HG03135 (cell line): ENCODE measurements around the gene CRIM1.

Source experiments
- ATAC-seq: cut with Tn5 transposase; IDR thresholded peaks from one replicate; pipeline ENCODE4 v1.9.1; 2021; ENCODE audit warnings: mild to moderate bottlenecking, moderate library complexity; ENCODE audit not compliant: unreplicated experiment

Gene CRIM1

GRCh38 chr2:36507408-36507812, 151.8 kb downstream of the CRIM1 start:
- peak; percentile 94 for ATAC-seq

GRCh38 chr2:36509075-36509474, 153.5 kb downstream of the CRIM1 start:
- ATAC-seq, result no peak

- no peak for ATAC-seq
Observed at GRCh38 chr2:36511858-36512603, 156.5 kb downstream of the CRIM1 start.

GRCh38 chr2:36512705-36513104, 157.1 kb downstream of the CRIM1 start:
- no peak for ATAC-seq

GRCh38 chr2:36513661-36514060, 158.1 kb downstream of the CRIM1 start:
- ATAC-seq, result no peak

- ATAC-seq, result no peak
Observed at GRCh38 chr2:36515538-36515937, 160.0 kb downstream of the CRIM1 start.

- ATAC-seq, result no peak
Observed at GRCh38 chr2:36516136-36516870, 160.7 kb downstream of the CRIM1 start.

- no peak for ATAC-seq
Observed at GRCh38 chr2:36520431-36520830, 164.9 kb downstream of the CRIM1 start.

- no peak for ATAC-seq
Observed at GRCh38 chr2:36523153-36523552, 167.6 kb downstream of the CRIM1 start.

- ATAC-seq, result no peak
Observed at GRCh38 chr2:36525245-36525644, 169.7 kb downstream of the CRIM1 start.

GRCh38 chr2:36526226-36526625, 170.6 kb downstream of the CRIM1 start:
- ATAC-seq, result no peak

- peak; percentile 74 for ATAC-seq
Observed at GRCh38 chr2:36528274-36528673, 172.7 kb downstream of the CRIM1 start.

GRCh38 chr2:36528766-36529392, 173.3 kb downstream of the CRIM1 start:
- ATAC-seq, result no peak

GRCh38 chr2:36530178-36530982, 174.8 kb downstream of the CRIM1 start:
- peak; percentile 67 for ATAC-seq

- no peak for ATAC-seq
Observed at GRCh38 chr2:36530983-36531354, 175.4 kb downstream of the CRIM1 start.

- ATAC-seq, result no peak
Observed at GRCh38 chr2:36534275-36534799, 178.8 kb downstream of the CRIM1 start.

- ATAC-seq, result no peak
Observed at GRCh38 chr2:36535099-36535498, 179.5 kb downstream of the CRIM1 start.

GRCh38 chr2:36536776-36537175, 181.2 kb downstream of the CRIM1 start:
- ATAC-seq, result no peak

- ATAC-seq, result no peak
Observed at GRCh38 chr2:36538335-36538734, 182.8 kb downstream of the CRIM1 start.

GRCh38 chr2:36539631-36540030, 184.1 kb downstream of the CRIM1 start:
- peak; percentile 88 for ATAC-seq
